Tongue (tissue), 3 donors: ENCODE measurements around the gene KCNH6. TPM values are rescaled to one million over a fixed set of nuclear protein-coding genes. Genes with fewer than 3 reads are reported as not detected.

Experiments
- DNase-seq: peaks from one replicate; pipeline ENCODE4 v3.0.0-alpha.2; 2015
- small RNA-seq: library from RNA; depleted of rRNA; stranded (forward); fragments of <200 nt; gene quantifications from one replicate; pipeline ENCODE3, GENCODE V24; 2014; ENCODE audit warnings: low replicate concordance
- total RNA-seq: library from RNA; depleted of rRNA; stranded (reverse); fragments of >200 nt; gene quantifications from one replicate; pipeline ENCODE4 v1.2.3, GENCODE V29; 2014

The KCNH6 gene
- total RNA-seq, 1 donor from 2014 or later: 0.31 TPM

- no peak for DNase-seq
Observed at GRCh38 chr17:63557416-63557815, 34.3 kb downstream of the KCNH6 start.

GRCh38 chr17:63558441-63558840, 35.3 kb downstream of the KCNH6 start:
- DNase-seq: no peak

- DNase-seq: no peak
Observed at GRCh38 chr17:63561819-63562218, 38.7 kb downstream of the KCNH6 start.

GRCh38 chr17:63563339-63563738, 40.2 kb downstream of the KCNH6 start:
- no peak for DNase-seq

- DNase-seq: no peak
Observed at GRCh38 chr17:63564562-63564961, 41.4 kb downstream of the KCNH6 start.

GRCh38 chr17:63567229-63567628, 44.1 kb downstream of the KCNH6 start:
- DNase-seq: no peak

GRCh38 chr17:63568563-63568962, 45.4 kb downstream of the KCNH6 start:
- DNase-seq: no peak

GRCh38 chr17:63571632-63572310, 48.6 kb downstream of the KCNH6 start:
- no peak for DNase-seq

- no peak for DNase-seq
Observed at GRCh38 chr17:63573634-63574033, 50.5 kb downstream of the KCNH6 start.

GRCh38 chr17:63578027-63578768, 55.0 kb downstream of the KCNH6 start:
- no peak for DNase-seq

- no peak for DNase-seq
Observed at GRCh38 chr17:63578769-63579111, 55.6 kb downstream of the KCNH6 start.

- no peak for DNase-seq
Observed at GRCh38 chr17:63579633-63580032, 56.5 kb downstream of the KCNH6 start.

- DNase-seq: no peak
Observed at GRCh38 chr17:63587770-63588169, 64.6 kb downstream of the KCNH6 start.

- no peak for DNase-seq
Observed at GRCh38 chr17:63588797-63589196, 65.6 kb downstream of the KCNH6 start.

- no peak for DNase-seq
Observed at GRCh38 chr17:63589646-63590045, 66.5 kb downstream of the KCNH6 start.

- DNase-seq: no peak
Observed at GRCh38 chr17:63592797-63593196, 69.6 kb downstream of the KCNH6 start.

- no peak for DNase-seq
Observed at GRCh38 chr17:63595132-63595531, 72.0 kb downstream of the KCNH6 start.

Small RNA genes lying within 50 kb of the gene (small RNA-seq; reads per million reads assigned to genes)
- not detected for gene RNU6-288P

Other genes starting within 250 kb of the KCNH6 start
- 17.4 TPM for gene CYB561, start 77.1 kb upstream of the KCNH6 start, total RNA-seq
- gene ACE, start 46.3 kb upstream of the KCNH6 start, total RNA-seq: 9.6 TPM
- gene DCAF7, start 27.1 kb downstream of the KCNH6 start, total RNA-seq: 30.4 TPM
- gene TACO1, start 77.5 kb downstream of the KCNH6 start, total RNA-seq: 13.6 TPM
- gene MAP3K3, start 99.1 kb downstream of the KCNH6 start, total RNA-seq: 49.0 TPM
- 9.9 TPM for gene LIMD2, start 176.8 kb downstream of the KCNH6 start, total RNA-seq
- gene STRADA, start 218.4 kb downstream of the KCNH6 start, total RNA-seq: 23.9 TPM